AG04450 (cell line): ENCODE measurements around the gene TES. TPM values are rescaled to one million over a fixed set of nuclear protein-coding genes. Genes with fewer than 3 reads are reported as not detected.

Source experiments
- CTCF ChIA-PET: fragments of 300-600, 350-600 bp; formaldehyde crosslinking; extraction: SDS; loops from one replicate; lab custom pipeline; 2022; ENCODE audit warnings: antibody characterized with exemption, inconsistent platforms; lab: Charles Lee
- POLR2A ChIA-PET: fragments of 350-600 bp; formaldehyde crosslinking; extraction: SDS; loops from one replicate; lab custom pipeline; 2021; ENCODE audit warnings: antibody characterized with exemption, inconsistent platforms; lab: Yijun Ruan, JAX
- DNase-seq: peaks from one replicate; pipeline ENCODE4 v3.0.0-alpha.2; 2011; ENCODE audit warnings: low read depth, low spot score
- H3K27ac ChIP-seq: one replicate; pipeline ENCODE4 v1.5.1; 2012; ENCODE audit warnings: low read depth, low read length, control low read depth
- H3K27me3 ChIP-seq: one replicate; pipeline ENCODE4 v1.6.0; 2012; ENCODE audit warnings: low read length; ENCODE audit not compliant: control insufficient read depth, insufficient read depth
- H3K4me3 ChIP-seq: 2 replicates; pipeline ENCODE4 v1.5.1; 2011; ENCODE audit warnings: mild to moderate bottlenecking, low read depth, low read length, control low read depth
- H3K9me3 ChIP-seq: 2 replicates; pipeline ENCODE4 v1.5.1; 2012; ENCODE audit warnings: low read length; ENCODE audit not compliant: control insufficient read depth, insufficient read depth
- polyA plus RNA-seq: library from polyadenylated mRNA; depleted of rRNA; stranded (reverse); fragments of >200 nt; gene quantifications from 2 replicates; pipeline ENCODE4 v1.2.3, GENCODE V29; 2011
- TF ChIP-seq, protein P1 (sequence below): IDR thresholded peaks from 2 replicates; pipeline ENCODE4 v1.5.1; 2011; ENCODE audit warnings: low read depth, low read length, control low read depth, inconsistent platforms

TES gene
- polyA plus RNA-seq, 1 experiment = 152 TPM

DNA sequence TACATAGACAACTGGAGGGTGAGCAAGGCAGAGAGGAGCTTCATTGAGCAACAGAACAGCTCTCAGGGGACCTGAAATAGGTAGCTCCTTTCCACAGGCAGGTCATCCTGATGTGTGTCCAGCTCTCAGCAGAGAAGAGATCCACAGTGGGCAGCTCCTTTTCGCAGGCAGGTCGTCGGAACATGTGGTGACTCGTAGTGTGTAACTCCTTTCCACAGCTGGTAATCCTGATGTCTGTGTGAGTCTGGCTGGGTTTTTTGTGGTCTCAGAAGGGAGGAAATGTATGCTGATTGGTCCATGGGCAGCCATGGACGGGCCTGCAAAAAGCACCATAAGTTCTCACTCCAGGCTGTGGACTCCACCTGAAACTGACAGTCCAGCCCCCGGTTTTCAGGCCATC is 24.4 kb upstream of the TES start:
- H3K4me3 ChIP-seq = no peak overlapping the region
- TF ChIP-seq, protein P1, sequence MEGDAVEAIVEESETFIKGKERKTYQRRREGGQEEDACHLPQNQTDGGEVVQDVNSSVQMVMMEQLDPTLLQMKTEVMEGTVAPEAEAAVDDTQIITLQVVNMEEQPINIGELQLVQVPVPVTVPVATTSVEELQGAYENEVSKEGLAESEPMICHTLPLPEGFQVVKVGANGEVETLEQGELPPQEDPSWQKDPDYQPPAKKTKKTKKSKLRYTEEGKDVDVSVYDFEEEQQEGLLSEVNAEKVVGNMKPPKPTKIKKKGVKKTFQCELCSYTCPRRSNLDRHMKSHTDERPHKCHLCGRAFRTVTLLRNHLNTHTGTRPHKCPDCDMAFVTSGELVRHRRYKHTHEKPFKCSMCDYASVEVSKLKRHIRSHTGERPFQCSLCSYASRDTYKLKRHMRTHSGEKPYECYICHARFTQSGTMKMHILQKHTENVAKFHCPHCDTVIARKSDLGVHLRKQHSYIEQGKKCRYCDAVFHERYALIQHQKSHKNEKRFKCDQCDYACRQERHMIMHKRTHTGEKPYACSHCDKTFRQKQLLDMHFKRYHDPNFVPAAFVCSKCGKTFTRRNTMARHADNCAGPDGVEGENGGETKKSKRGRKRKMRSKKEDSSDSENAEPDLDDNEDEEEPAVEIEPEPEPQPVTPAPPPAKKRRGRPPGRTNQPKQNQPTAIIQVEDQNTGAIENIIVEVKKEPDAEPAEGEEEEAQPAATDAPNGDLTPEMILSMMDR = no peak
- no peaks in the 10 kb centered on the region for H3K27me3 ChIP-seq
- peaks cover 17% of the 10 kb centered on the region for H3K9me3 ChIP-seq
- DNase-seq = no peak
- CTCF ChIA-PET = interaction anchor here (0.7 to 2.0 kb wide), 3 partner anchors 17 to 54 kb away, joined by 3 to 11 read pairs (median 4); no protein-coding TSS in a partner anchor
- H3K27ac ChIP-seq = no peak overlapping the region
- POLR2A ChIA-PET = no interaction called here

GRCh38 chr7:116187400-116187799 is 22.9 kb upstream of the TES start:
- ChIA-PET POLR2A (no interaction called here), CTCF (interaction anchor here (1.0 to 2.0 kb wide), 2 partner anchors 49 kb away, joined by 4 to 11 read pairs; no protein-coding TSS in a partner anchor)
- H3K27ac ChIP-seq = no peak overlapping the region
- TF ChIP-seq, protein P1 = no peak
- no peaks in the 10 kb centered on the region for H3K27me3 ChIP-seq
- H3K4me3 ChIP-seq = no peak overlapping the region
- DNase-seq = no peak
- H3K9me3 ChIP-seq = peaks cover 13% of the 10 kb centered on the region

GRCh38 chr7:116193329-116194087 is 16.8 kb upstream of the TES start:
- no peak overlapping the region for H3K27ac ChIP-seq
- no peak overlapping the region for H3K4me3 ChIP-seq
- TF ChIP-seq, protein P1 = no peak
- POLR2A ChIA-PET = interaction anchor here (0.6 kb wide), 1 partner anchor 137 kb away, joined by 7 read pairs; no protein-coding TSS in a partner anchor
- CTCF ChIA-PET = interaction anchor here (0.6 to 2.9 kb wide), 4 partner anchors 10 to 43 kb away, joined by 3 to 16 read pairs (median 4); no protein-coding TSS in a partner anchor
- H3K27me3 ChIP-seq = no peaks in the 10 kb centered on the region
- no peak for DNase-seq
- no peaks in the 10 kb centered on the region for H3K9me3 ChIP-seq

GRCh38 chr7:116194115-116194514 is 16.2 kb upstream of the TES start:
- H3K27ac ChIP-seq = no peak overlapping the region
- H3K9me3 ChIP-seq = no peaks in the 10 kb centered on the region
- TF ChIP-seq, protein P1 = no peak
- ChIA-PET POLR2A (interaction anchor here (0.6 kb wide), 1 partner anchor 137 kb away, joined by 7 read pairs; no protein-coding TSS in a partner anchor), CTCF (interaction anchor here (0.6 to 2.9 kb wide), 4 partner anchors 9 to 42 kb away, joined by 3 to 16 read pairs (median 4); no protein-coding TSS in a partner anchor)
- no peak for DNase-seq
- H3K4me3 ChIP-seq = no peak overlapping the region
- no peaks in the 10 kb centered on the region for H3K27me3 ChIP-seq

GRCh38 chr7:116195451-116195850 is 14.9 kb upstream of the TES start:
- no peak for DNase-seq
- POLR2A ChIA-PET = no interaction called here

More at GRCh38 chr7:116195451-116195850, 14.9 kb upstream of the TES start:
- H3K9me3 ChIP-seq = no peaks in the 10 kb centered on the region
- CTCF ChIA-PET = interaction anchor here (1.6 to 2.9 kb wide), 2 partner anchors 15 to 40 kb away, joined by 3 to 16 read pairs; no protein-coding TSS in a partner anchor
- no peak overlapping the region for H3K27ac ChIP-seq
- TF ChIP-seq, protein P1 = no peak
- H3K27me3 ChIP-seq = no peaks in the 10 kb centered on the region
- no peak overlapping the region for H3K4me3 ChIP-seq
